ENCODE data around the gene TRPT1. TPM values are rescaled to one million over a fixed set of nuclear protein-coding genes. Genes with fewer than 3 reads are reported as not detected.

The TRPT1 gene
- total and polyA plus RNA-seq, 3 donors from 2014 or later: 56.5 to 93.7 (median 65.4) TPM

- Histone ChIP-seq H3K27ac (peak overlapping the region in 1 of 2 donors; percentile 89), H3K4me3 (peak overlapping the region in 1 of 2 donors; percentile 73), H3K9me3 (no peaks in the 10 kb centered on the region), H3K36me3 (ENCODE audit: low read depth, missing control alignments) (no peaks in the 10 kb centered on the region), H3K27me3 (no peaks in the 10 kb centered on the region), H3K4me1 (peaks cover 29% of the 10 kb centered on the region)
- TF ChIP-seq POLR2A (IDR thresholded peaks at IDR 0.05) (no peak), CTCF (IDR thresholded peaks at IDR 0.05) (no peak)
- WGBS, 2 donors: 80 to 86% methylated on average over 8 to 12 of the region's 12 CpGs
- intact Hi-C loops (cut with DNase I; ENCODE audit: low total_unique reads): no loop called here
- DNase-seq: no peak
Observed at GRCh38 chr11:64235437-64236161, 9.6 kb upstream of the TRPT1 start.

GRCh38 chr11:64234647-64235379 is 8.8 kb upstream of the TRPT1 start:
- TF ChIP-seq POLR2A (IDR thresholded peaks at IDR 0.05) (no peak), CTCF (IDR thresholded peaks at IDR 0.05) (no peak)
- H3K4me3 ChIP-seq: peak overlapping the region; percentile 61 to 73
- intact Hi-C loops (cut with DNase I; ENCODE audit: low total_unique reads): no loop called here
- no peaks in the 10 kb centered on the region for H3K9me3 ChIP-seq
- WGBS, 2 donors: 1 to 5% methylated on average over 19 to 47 of the region's 80 CpGs
- peak overlapping the region; percentile 77 to 89 for H3K27ac ChIP-seq
- H3K36me3 ChIP-seq (ENCODE audit: low read depth, missing control alignments): no peaks in the 10 kb centered on the region
- peak; percentile 39 for DNase-seq
- no peaks in the 10 kb centered on the region for H3K27me3 ChIP-seq
- peaks cover 23% of the 10 kb centered on the region for H3K4me1 ChIP-seq

- Histone ChIP-seq H3K9me3 (no peaks in the 10 kb centered on the region), H3K36me3 (ENCODE audit: low read depth, missing control alignments) (no peaks in the 10 kb centered on the region), H3K27me3 (no peaks in the 10 kb centered on the region), H3K4me3 (peak within 1 kb of the TSS; percentile 61 to 73), H3K27ac (peak within 1 kb of the TSS; percentile 77 to 89), H3K4me1 (peaks cover 27% of the 10 kb centered on the region)
- intact Hi-C loops (cut with DNase I; ENCODE audit: low total_unique reads): no loop called here
- WGBS, 2 donors: 2% methylated on average over 50 of the region's 62 CpGs; no CpG with 5 or more reads in 1 of the 2 donors
- DNase-seq: peak; percentile 67
- TF ChIP-seq POLR2A (IDR thresholded peaks at IDR 0.05) (no peak), CTCF (IDR thresholded peaks at IDR 0.05) (no peak)
Observed at GRCh38 chr11:64233913-64234586, 8.1 kb upstream of the TRPT1 start, which contains the start of gene VEGFB. Gene VEGFB (plus strand): TSS chr11:64234584. CDS start chr11:64234834, 250 bp downstream.

GRCh38 chr11:64232967-64233315 is 7.0 kb upstream of the TRPT1 start:
- Histone ChIP-seq H3K36me3 (ENCODE audit: low read depth, missing control alignments) (no peaks in the 10 kb centered on the region), H3K9me3 (no peaks in the 10 kb centered on the region), H3K4me1 (peaks cover 27% of the 10 kb centered on the region), H3K27ac (no peak overlapping the region), H3K27me3 (no peaks in the 10 kb centered on the region), H3K4me3 (no peak overlapping the region)
- 87 to 89% methylated on average over 8 of the region's 8 CpGs for WGBS, 2 donors
- DNase-seq: no peak
- no peak for TF ChIP-seq POLR2A (IDR thresholded peaks at IDR 0.05)
- no peak for TF ChIP-seq CTCF (IDR thresholded peaks at IDR 0.05)
- intact Hi-C loops (cut with DNase I; ENCODE audit: low total_unique reads): no loop called here

All from testis (tissue), 3 donors.